Adipocyte (in vitro differentiated cells): Measurements from ENCODE around the gene SND1.

Experiments
- DNase-seq: peaks from one replicate; pipeline ENCODE4 v3.0.0-alpha.2; 2015; ENCODE audit warnings: low read depth
- H3K27me3 ChIP-seq: replicated peaks from 2 replicates; pipeline ENCODE4 v1.7.0; 2013; ENCODE audit warnings: mild to moderate bottlenecking, low read length, moderate library complexity; ENCODE audit not compliant: control insufficient read depth, insufficient read depth
- H3K36me3 ChIP-seq: 2 replicates; pipeline ENCODE4 v1.7.0; 2013; ENCODE audit warnings: low read length, mild to moderate bottlenecking, moderate library complexity; ENCODE audit not compliant: control insufficient read depth, insufficient read depth, severe bottlenecking
- H3K4me1 ChIP-seq: 2 replicates; pipeline ENCODE4 v1.7.0; 2013; ENCODE audit warnings: mild to moderate bottlenecking, low read length, moderate library complexity; ENCODE audit not compliant: control insufficient read depth, insufficient read depth
- H3K4me3 ChIP-seq: 2 replicates; pipeline ENCODE4 v1.7.0; 2013; ENCODE audit warnings: mild to moderate bottlenecking, low read length, moderate library complexity
- H3K9ac ChIP-seq: 2 replicates; pipeline ENCODE4 v1.7.0; 2013; ENCODE audit warnings: mild to moderate bottlenecking, low read length, moderate library complexity
- H3K9me3 ChIP-seq: 2 replicates; pipeline ENCODE4 v1.7.0; 2013; ENCODE audit warnings: mild to moderate bottlenecking, low read length, moderate library complexity; ENCODE audit not compliant: control insufficient read depth

The SND1 gene

DNA sequence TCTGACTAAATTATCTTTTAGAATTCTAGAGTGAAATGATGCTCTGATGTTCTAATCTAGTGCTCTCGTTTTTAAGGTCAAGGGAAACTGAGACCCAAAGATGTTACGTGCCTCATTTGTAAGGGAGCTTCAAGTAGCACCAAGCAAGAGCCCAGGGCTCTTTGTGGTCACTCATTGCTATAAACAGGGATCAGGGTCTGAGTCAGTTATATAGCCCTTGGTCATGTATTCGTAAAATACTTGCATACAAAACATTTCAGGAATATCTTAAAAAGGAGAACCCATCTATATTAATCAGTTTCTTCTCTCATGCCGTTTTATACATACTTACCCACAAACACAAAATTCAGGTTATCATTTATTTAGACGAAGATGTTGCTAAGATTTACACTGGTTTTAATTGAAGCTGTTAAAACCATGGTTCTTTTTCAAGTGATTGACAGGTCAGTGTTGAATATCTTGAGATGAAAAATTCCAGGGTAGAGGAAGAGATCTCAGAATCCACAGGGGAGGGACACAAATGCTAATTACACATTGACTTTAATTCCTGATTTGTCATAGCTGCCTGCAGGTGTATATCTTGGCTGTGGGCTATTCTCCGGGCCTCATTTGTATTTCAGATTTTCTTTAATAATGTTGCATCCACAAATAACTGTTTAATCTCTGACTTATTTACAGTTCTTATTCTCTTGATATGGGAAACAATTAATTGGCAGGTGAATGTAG, 188.4 kb downstream of the SND1 start:
- Histone ChIP-seq H3K36me3 (peaks cover 15% of the 10 kb centered on the region), H3K27me3 (no peaks in the 10 kb centered on the region), H3K9me3 (peaks cover 10% of the 10 kb centered on the region), H3K4me1 (peaks cover 18% of the 10 kb centered on the region), H3K9ac (no peak overlapping the region), H3K4me3 (no peak overlapping the region)
- DNase-seq, result no peak

DNA sequence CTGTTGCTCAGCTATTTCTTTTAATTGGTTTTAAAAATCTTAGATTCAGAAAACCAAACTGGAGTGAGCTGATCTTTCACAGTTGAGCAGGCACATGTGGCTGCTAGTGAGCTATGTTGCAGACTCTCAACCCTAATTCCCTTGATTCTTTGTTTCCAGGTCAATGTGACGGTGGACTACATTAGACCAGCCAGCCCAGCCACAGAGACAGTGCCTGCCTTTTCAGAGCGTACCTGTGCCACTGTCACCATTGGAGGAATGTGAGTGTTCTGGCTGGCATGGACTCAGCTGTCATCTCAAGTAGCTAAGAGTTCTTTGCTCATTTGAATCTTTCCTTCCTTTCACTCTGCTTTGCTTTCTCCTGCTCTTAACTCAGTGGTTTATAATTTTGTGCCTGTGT, 192.2 kb downstream of the SND1 start:
- Histone ChIP-seq H3K9me3 (no peaks in the 10 kb centered on the region), H3K4me1 (peaks cover 48% of the 10 kb centered on the region), H3K27me3 (no peaks in the 10 kb centered on the region), H3K9ac (no peak overlapping the region), H3K4me3 (no peak overlapping the region), H3K36me3 (peaks cover 20% of the 10 kb centered on the region)
- DNase-seq, result no peak

DNA sequence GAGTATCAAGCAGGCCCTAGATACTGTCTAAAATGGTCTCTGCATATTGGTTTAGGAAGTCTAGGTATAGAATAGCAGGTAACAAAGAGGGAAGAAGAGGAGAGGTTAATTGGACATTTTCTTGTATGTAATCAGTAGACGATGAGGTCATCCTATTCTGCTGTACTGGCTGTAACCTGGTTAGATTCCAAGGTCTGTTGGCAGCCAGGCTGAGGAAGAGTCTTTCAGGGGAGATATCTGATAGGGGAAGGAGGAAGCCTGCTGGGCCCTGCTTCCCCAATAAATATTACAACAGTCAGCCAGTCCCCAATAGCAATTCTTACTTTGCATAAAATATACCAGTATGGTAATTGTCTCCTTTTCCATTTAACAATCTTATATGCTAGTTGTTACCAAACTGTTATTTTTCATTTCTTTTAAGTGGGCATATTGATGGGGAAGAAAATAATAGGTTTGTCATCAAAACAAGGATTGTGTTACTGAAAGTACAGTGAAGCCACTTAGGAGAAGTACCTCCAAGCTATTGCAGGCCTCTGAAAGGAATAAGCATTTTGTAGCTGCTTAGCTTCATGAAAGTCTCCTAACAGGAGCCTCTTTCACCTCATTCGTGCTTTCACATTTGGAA, 192.8 kb downstream of the SND1 start:
- H3K9me3 ChIP-seq, result no peaks in the 10 kb centered on the region
- no peaks in the 10 kb centered on the region for H3K27me3 ChIP-seq
- no peak overlapping the region for H3K9ac ChIP-seq
- peaks cover 49% of the 10 kb centered on the region for H3K4me1 ChIP-seq
- H3K36me3 ChIP-seq, result peaks cover 26% of the 10 kb centered on the region
- DNase-seq, result peak; percentile 32
- no peak overlapping the region for H3K4me3 ChIP-seq

DNA sequence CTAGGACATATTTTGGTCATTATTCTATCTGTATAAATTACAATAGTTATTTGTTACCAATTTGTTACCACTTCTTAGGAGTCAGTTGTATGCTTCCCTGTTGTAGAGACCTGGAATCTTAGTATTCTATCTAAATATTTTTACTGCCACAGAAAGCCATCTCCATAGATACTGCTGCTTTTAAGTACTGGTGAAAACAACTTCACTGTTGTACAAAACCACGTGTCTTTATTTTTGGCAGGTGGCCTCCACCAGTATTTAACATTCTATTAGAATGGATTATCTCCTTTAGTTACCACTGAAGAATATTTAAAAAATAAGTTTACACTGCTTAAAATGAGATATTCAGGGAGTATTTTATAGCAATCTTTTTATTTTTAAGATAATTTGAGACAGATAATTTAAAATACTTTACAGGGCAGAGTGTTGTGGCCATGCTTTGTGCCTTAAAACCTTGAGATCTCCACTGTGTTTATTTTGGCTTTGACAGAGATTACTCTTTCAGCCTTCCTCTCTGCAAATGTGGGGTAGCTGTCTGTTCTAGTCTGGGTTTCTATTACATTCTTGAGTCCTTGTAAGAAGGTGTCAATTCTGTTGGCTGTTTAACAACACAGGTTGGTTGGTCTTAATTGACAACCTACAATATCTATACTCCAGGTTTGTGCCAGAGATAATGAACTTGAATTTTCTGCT, 193.7 kb downstream of the SND1 start:
- Histone ChIP-seq H3K9me3 (no peaks in the 10 kb centered on the region), H3K4me3 (no peak overlapping the region), H3K4me1 (peaks cover 57% of the 10 kb centered on the region), H3K27me3 (no peaks in the 10 kb centered on the region), H3K9ac (no peak overlapping the region), H3K36me3 (peaks cover 31% of the 10 kb centered on the region)
- DNase-seq, result peak; percentile 23

DNA sequence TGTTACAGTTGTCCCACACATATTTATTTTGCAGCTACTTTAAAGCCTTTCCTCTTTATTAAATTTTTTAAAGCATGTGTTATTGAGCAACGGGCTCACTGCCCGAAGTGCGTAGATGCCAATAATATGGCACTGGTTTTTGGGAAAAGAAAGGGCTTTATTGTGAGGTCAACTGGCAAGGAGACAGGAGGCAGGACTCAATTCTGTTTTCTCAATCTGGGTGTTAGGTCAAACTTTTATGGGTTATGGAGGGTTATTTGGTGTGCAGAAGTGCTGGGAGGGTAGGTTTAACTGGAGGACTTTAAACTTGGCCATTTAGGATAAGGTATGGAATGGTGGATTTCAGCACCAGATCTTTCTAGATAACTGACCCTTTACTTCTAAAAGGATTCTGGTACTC, 195.6 kb downstream of the SND1 start:
- no peak overlapping the region for H3K4me3 ChIP-seq
- DNase-seq, result no peak
- peak overlapping the region; percentile 37 for H3K9ac ChIP-seq
- peaks cover 31% of the 10 kb centered on the region for H3K36me3 ChIP-seq
- no peaks in the 10 kb centered on the region for H3K9me3 ChIP-seq
- peaks cover 69% of the 10 kb centered on the region for H3K4me1 ChIP-seq
- no peaks in the 10 kb centered on the region for H3K27me3 ChIP-seq

DNA sequence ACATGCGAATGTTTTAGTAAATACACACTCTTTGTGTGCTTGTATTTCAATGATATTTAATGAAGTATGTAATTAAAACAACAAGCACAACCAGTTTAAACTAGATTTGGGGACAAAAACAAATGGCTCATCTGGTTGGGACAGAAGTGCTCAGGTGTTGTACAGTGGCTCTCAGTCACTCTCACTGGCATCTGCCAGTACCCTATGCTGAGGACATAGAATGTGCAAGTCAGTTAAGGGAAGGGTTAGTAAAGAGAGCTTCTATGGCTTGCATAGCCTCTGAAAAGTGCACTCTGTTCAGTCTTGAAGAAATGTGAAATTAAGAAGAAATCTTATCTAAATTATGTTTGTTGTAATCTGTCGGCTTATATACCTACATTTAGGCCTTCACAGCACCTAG, 196.2 kb downstream of the SND1 start:
- Histone ChIP-seq H3K27me3 (no peaks in the 10 kb centered on the region), H3K36me3 (peaks cover 26% of the 10 kb centered on the region), H3K9ac (peak overlapping the region; percentile 12), H3K4me3 (no peak overlapping the region), H3K9me3 (no peaks in the 10 kb centered on the region), H3K4me1 (peaks cover 69% of the 10 kb centered on the region)
- DNase-seq, result no peak

DNA sequence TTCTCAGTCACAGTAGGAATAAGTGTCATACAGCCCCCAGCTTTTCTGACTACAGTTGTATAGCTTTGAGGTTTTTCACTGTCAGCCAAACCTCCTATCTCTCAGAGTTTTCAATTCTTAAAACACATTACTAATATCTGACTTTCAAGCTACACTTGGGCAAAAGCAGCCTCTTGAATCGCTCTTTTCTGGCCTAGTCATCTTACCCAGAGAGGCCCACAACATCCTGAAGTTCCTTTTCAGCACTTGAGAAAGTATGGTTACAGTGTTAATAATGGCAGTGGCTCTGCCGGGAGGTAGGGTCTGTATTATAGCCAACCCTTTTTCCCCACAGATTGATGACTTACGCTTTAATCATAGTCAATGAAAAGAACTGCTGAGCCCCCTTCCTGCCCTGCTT, 198.2 kb downstream of the SND1 start:
- Histone ChIP-seq H3K9me3 (no peaks in the 10 kb centered on the region), H3K9ac (no peak overlapping the region), H3K4me1 (peaks cover 57% of the 10 kb centered on the region), H3K4me3 (no peak overlapping the region), H3K27me3 (no peaks in the 10 kb centered on the region), H3K36me3 (peaks cover 24% of the 10 kb centered on the region)
- no peak for DNase-seq

DNA sequence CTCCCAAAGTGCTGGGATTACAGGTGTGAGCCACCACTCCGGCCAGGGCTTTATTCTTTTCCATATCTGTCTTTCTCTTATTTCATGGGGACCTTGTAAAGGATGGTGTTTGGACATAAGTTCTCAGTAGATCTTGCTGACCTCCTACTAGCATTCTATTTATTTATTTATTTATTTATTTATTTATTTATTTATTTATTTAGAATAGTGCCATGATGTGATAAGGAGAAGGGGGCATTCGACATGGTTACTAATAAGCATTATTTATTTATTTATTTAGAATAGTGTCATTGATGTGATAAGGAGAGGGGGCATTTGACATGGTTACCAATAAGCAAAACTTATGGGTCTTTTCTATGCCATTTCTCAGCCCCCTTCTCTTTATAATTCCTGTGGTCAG, 202.4 kb downstream of the SND1 start:
- Histone ChIP-seq H3K4me3 (no peak overlapping the region), H3K9me3 (no peaks in the 10 kb centered on the region), H3K9ac (no peak overlapping the region), H3K27me3 (no peaks in the 10 kb centered on the region), H3K36me3 (peaks cover 17% of the 10 kb centered on the region), H3K4me1 (peaks cover 21% of the 10 kb centered on the region)
- DNase-seq, result no peak

DNA sequence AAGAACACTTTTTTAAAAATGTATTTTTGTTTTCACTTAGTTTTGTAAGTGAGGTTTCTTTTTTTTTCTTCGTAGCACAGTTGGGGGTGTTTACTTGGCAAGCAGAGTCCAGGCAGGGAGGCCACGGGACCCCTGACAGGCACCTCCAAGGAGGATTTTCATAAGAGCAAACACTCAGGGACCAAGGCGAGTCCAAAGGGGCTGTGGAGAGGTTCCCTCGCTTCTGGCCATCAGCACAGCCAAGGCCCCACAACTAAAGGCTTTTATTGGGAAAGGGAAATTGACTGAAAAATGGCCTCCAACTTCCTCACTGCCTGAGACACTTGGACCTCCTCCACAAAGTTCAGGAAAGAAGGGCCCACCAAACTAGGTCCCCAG, 205.5 kb downstream of the SND1 start:
- Histone ChIP-seq H3K27me3 (no peaks in the 10 kb centered on the region), H3K9me3 (no peaks in the 10 kb centered on the region), H3K9ac (no peak overlapping the region), H3K4me3 (no peak overlapping the region), H3K36me3 (peaks cover 9% of the 10 kb centered on the region), H3K4me1 (no peaks in the 10 kb centered on the region)
- no peak for DNase-seq

DNA sequence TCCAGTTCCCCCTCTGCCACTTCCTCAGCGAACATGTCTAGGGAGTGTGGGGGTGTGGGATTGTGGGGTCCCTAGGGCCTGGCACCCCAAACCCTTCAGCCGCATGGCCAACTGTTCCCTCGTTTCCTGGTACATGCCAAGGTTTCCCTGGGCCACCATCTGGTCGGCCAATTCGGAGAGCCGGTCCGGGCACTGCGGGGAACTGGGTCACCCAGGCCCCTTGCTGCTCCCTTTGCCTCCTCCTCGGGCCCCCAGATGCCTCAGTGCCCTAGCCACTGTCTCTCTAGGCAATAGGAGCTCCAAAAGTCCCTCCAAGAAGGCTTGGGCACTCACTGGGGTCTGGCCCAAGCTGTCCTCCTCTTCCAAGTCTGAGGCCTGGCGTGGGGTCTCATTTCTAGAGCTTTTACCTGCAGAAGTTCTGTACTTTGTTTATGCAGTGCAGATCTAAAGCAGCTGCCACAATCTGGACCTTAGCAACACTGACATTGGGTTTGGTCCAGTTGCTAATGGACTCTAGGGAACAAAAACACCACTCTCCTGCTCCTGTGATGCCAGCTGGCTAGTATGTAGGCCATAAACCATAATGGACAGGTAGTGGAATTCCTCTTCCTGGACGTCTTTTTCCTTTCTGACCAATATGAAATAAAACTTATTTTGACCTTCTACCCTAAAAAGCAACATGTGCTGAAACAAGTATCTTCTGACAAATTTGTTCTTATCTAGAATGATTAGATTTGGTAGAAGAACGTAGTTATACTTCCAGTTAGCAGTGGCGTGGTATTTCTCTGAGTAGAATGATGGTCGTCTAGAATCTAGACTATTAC, 206.3 kb downstream of the SND1 start:
- no peaks in the 10 kb centered on the region for H3K4me1 ChIP-seq
- H3K27me3 ChIP-seq, result no peaks in the 10 kb centered on the region
- DNase-seq, result no peak
- peaks cover 9% of the 10 kb centered on the region for H3K36me3 ChIP-seq
- no peak overlapping the region for H3K9ac ChIP-seq
- H3K9me3 ChIP-seq, result no peaks in the 10 kb centered on the region
- no peak overlapping the region for H3K4me3 ChIP-seq

DNA sequence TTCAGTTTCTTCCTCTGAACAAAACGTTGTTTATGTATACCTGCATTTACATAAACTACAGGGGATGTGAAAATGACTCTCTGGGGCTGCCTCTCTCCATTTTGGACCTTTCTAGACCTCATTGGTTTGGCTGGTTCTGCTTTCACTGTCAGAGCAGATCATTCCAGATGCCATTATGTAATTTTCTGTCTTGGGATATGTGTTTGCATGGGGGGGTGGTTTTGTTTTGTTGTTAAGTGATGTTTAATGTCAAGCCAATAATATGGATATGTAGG, 206.9 kb downstream of the SND1 start:
- Histone ChIP-seq H3K4me3 (no peak overlapping the region), H3K9me3 (no peaks in the 10 kb centered on the region), H3K27me3 (no peaks in the 10 kb centered on the region), H3K4me1 (no peaks in the 10 kb centered on the region), H3K36me3 (peaks cover 9% of the 10 kb centered on the region), H3K9ac (no peak overlapping the region)
- no peak for DNase-seq
